HEK293 (cell line): ENCODE data around the gene UTP25.

ENCODE experiments used
- CTCF ChIP-seq: fragments of 450-650 bp; formaldehyde crosslinking; IDR thresholded peaks from 2 replicates; pipeline ENCODE4 v1.5.1; 2016; ENCODE audit warnings: missing biosample characterization, missing genetic modification characterization
- ZNF366 ChIP-seq: fragments of 450-650 bp; formaldehyde crosslinking; conservative IDR thresholded peaks from 2 replicates; pipeline ENCODE4 v1.5.1; 2016; ENCODE audit warnings: missing biosample characterization, missing genetic modification characterization
- ZNF426 ChIP-seq: fragments of 450-650 bp; formaldehyde crosslinking; IDR thresholded peaks from 2 replicates; pipeline ENCODE4 v1.5.1; 2017; ENCODE audit warnings: missing biosample characterization, missing genetic modification characterization, mild to moderate bottlenecking, inconsistent platforms, moderate library complexity

- TF ChIP-seq ZNF366 (tag by site-specific recombination) (no peak), CTCF (tag by site-specific recombination) (no peak), ZNF426 (no peak)
These were observed 35.9 kb upstream of the UTP25 start for GRCh38 chr1:209791920-209792319.
